ENCODE results near the gene INCENP.

Gene INCENP

DNA sequence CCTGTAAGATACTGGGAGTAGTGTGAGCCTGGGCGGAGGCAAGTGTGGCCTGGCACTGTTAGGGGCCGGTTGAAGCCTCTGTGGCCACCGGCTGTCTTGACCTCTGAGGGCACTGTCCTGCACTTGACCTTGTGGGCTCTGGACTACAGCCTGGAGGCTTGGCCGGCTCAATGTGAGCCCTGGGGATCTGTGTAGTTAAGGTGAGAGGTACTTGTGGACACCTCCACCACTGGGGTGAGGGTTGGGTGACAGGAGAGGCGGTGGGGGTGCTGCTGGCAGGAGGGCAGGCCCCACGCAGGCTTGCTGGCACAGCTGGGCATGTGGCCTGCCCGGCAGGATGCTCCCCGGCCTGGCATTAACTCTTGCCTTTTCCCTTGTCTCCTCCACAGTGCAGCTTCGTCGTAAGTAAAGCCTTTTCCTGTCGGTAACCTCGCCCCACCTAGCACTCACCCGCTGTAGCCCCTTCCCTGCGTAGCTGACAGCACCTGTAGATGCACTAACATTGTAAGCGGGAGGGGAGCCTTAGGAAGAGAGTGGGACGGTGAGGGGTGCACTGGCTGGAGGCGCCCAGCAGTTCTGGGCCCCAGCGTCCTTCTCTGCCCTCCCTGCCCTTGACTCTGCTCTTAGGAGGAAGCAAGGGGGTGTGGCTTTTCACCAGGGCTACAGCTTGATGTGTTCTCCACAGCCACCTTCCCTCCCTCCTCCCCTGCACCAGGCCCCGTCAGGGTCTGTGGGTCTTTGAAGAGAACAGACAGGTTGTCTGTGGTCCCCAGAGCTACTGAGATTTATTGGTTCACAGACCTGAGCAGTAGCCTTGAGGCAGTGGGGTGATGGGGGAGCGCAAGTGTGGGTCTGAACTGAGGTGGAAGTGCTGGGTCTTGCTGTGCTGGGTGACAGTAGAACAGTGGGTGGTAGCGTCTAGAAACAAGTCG is 17.6 kb downstream of the INCENP start:
- DNase-seq (ENCODE audit: low read depth) = no peak

GRCh38 chr11:62142043-62142375 is 18.2 kb downstream of the INCENP start:
- no peak for DNase-seq (ENCODE audit: low read depth)

DNA sequence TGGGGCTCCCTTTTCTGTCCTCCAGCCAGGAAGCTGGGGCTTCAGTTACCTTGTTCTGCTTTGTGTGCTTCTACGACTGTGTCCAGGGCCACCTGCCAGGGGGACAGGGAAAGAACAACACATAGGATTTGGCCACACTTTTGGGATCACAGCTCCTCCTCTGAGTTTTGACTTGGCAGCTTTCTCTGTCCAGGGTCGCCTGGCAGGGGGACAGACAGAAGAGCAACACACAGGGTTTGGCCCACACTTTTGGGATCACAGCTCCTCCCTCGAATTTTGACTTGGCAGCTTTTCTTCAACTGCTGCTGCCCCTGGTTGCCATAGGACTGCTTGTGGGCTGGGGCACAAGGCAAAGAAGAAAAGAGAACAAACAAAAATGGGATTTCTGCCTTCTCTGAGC is 19.1 kb downstream of the INCENP start:
- no peak for DNase-seq (ENCODE audit: low read depth)

DNA sequence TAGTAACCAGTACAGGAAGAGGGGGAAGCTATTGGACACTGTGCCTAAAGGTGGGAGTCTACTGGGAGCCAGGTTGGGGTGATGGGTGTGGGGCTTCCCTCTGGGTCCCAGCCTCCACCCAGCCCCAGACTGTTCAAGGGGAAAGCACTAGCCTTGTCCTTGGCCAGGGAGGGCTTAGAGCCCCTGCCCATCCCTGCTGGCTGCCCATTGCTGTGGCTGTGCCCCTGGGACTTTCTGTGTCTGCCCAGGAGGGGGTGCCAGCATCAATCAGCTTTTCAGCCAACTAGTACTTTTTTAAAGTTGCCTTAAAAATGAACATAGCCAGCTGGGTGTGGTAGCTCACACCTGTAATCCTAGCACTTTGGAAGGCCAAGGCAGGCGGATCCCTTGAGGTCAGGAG is 19.9 kb downstream of the INCENP start:
- no peak for DNase-seq (ENCODE audit: low read depth)

DNA sequence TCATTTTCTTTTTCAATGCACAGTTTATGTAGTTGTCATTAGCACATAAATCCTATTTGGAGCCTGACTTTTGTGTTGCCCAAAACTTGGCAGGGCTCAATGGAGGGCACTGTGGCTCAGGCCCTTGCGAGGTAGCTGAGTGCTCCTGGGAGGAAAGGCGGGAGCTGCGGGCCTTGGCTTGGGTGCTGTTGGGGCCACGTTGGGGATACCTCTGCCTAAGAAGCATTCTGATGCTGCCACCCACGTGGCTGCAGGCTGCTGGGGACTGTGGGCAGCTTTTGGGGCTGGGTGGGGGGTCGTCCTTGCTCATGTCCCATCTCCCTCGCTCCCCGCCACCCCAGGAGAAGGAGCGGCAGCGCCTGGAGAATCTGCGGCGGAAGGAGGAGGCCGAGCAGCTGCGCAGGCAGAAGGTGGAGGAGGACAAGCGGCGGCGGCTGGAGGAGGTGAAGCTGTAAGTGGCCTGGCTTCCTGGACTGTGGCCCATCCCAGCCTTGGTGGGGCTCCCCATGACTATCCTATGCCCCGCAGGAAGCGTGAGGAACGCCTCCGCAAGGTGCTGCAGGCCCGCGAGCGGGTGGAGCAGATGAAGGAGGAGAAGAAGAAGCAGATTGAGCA is 20.9 kb downstream of the INCENP start:
- DNase-seq (ENCODE audit: low read depth) = no peak

DNA sequence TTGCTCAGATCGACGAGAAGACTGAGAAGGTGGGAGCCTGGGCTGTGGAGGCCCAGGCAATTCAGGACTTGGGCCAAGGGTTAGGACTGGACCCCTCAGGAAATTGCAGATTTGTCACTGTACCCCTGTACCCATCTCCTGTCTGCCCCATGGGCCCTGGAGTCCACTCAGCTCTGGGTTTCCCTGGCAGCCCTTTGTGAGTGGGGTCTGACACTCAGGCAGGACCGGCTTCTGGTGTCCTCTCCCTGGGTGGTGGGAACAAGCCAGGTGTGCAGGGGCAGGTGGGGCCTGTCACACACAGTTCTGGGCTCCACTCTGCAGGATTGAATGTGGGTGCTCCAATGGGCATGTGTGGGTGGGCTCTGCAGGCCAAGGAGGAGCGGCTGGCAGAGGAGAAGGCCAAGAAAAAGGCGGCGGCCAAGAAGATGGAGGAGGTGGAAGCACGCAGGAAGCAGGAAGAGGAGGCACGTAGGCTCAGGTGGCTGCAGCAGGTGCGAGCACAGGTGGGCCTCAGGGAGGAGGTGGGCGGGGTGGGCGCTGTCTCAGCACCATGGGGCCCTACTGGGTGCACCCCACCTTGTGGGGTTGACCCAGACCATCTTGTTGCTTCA is 21.6 kb downstream of the INCENP start:
- DNase-seq (ENCODE audit: low read depth) = no peak

DNA sequence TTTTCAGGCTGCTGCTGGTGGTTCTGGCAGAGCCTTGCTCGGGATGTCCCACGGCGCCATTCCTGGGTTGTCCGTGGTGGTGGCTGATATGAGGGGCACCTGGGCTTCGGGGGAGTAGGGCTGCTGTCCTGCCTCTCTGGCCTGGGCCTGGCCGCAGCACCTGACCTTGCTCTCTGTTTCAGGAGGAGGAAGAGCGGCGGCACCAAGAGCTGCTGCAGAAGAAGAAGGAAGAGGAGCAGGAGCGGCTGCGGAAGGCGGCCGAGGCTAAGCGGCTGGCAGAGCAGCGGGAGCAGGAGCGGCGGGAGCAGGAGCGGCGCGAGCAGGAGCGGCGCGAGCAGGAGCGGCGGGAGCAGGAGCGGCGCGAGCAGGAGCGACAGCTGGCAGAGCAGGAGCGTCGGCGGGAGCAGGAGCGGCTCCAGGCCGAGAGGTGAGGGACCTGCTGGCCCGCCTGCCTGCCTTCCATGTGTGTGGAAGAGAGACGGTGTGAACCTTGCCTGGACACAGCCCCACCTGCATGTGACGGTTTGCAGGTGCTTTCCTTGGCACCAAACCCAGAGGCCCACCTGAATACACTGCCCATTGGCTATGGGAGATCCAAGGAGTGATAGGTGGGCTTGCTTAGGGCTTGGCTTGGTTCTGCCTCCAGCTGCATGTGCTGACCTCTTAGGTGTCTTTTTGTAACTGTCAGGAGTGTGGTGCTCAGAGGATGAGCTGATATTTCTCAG is 22.8 kb downstream of the INCENP start:
- DNase-seq (ENCODE audit: low read depth) = no peak

DNA sequence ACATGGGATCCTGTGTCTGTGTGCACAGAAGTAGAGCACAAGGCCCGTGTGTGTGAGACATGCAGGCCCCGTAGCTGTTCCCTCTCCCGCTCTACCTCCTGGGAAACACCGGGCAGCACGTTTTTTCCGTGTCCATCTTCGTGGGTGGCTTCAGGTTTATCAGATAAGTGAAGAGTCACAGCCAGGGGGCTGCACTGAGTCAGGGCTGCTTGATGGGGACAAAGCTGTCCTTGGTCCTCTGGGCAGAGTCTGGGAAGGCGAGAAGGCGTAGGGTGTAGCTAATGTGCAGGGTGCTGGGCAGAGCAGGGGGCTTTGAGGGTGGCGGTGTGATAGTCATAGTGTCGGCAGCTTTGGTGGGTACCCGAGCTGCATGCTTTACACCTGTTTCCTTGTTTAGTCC is 23.7 kb downstream of the INCENP start:
- DNase-seq (ENCODE audit: low read depth) = no peak

- no peak for DNase-seq (ENCODE audit: low read depth)
Measured at GRCh38 chr11:62148271-62148980, 24.6 kb downstream of the INCENP start.

GRCh38 chr11:62149986-62150886 is 26.4 kb downstream of the INCENP start:
- DNase-seq (ENCODE audit: low read depth) = no peak

- no peak for DNase-seq (ENCODE audit: low read depth)
Measured at GRCh38 chr11:62150887-62151736, 27.3 kb downstream of the INCENP start.

- DNase-seq (ENCODE audit: low read depth) = no peak
Measured at GRCh38 chr11:62151737-62152102, 27.9 kb downstream of the INCENP start.

DNA sequence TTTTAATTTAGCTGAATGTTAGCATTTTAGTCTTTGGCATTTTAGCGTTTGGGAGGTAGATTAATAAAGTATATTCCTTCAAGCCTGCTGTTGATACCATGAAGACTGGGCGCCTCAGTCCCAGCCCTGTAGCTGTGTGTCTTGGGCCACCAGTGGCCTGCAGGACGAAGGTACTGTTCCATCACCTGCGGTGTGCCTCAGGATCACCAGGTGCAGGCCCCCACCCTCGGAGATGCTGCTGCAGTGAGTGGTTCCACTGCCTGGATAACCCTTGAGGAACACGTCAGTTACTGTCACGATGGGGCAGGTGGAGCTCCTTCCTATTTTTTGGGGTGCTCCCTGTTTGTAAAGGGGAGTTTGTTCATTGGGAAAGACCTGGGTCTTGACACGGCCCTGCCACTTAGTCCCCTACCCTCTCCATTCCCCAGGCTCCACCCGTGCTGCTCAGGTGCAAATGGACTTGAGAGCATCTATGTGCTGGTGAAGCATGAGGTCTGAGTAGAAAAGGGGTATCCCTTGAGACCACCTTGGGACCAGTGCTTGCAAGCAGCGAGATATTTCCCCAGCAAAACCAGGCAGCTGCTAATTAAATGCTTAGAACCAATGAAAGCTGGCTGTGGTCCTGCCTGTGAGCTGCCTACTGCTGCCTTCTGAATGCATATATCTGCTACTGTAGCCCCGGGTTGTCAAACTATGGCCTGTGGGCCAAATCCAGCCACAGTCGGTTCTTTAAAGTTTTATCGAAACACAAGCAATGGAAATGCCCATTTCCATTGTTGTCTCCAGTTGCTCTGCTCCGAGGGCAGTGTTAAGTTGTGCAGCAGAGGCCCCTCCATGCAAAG is 28.7 kb downstream of the INCENP start:
- no peak for DNase-seq (ENCODE audit: low read depth)

GRCh38 chr11:62153087-62153395 is 29.2 kb downstream of the INCENP start:
- no peak for DNase-seq (ENCODE audit: low read depth)

- no peak for DNase-seq (ENCODE audit: low read depth)
Measured at GRCh38 chr11:62153617-62154016, 29.8 kb downstream of the INCENP start.

GRCh38 chr11:62157603-62158002 is 33.8 kb downstream of the INCENP start:
- no peak for DNase-seq (ENCODE audit: low read depth)

DNA sequence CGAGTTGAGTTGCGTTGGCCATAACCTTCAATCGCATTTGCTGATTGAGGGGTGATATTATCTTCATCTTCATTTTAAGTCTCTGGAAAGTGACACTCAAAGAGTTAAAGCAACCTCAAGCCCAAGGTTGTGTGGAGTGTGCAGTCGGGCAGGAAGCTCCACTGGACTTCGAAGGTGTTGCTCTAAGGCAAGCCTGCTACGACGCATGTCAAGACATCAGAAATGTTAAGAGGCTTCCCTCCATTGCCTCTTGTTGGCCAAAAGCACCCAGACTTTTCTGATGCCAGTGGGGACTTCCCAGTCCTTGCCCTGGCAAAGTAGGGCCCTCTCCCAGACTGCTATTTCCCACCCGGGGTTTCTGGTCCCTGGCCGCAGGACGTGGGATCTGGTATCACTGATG is 42.6 kb downstream of the INCENP start:
- DNase-seq (ENCODE audit: low read depth) = no peak

DNA sequence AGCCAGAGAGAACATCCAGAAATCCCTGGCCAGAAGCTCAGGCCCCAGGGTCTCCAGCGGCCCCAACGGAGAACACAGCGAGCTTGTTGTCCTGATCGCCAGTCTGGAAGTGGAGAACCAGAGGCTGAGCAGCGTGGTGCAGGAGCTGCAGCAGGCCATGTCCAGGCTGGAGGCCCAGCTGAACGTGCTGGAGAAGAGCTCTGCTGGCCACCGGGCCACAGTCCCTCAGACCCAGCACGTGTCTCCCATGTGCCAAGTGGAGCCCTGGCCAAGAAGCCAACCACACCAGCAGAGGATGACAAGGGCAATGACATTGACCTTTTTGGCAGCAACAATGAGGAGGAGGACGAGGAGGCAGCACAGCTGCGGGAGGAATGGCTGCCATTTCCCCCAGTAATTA is 45.6 kb downstream of the INCENP start:
- DNase-seq (ENCODE audit: low read depth) = no peak

GRCh38 chr11:62169935-62170334 is 46.1 kb downstream of the INCENP start:
- DNase-seq (ENCODE audit: low read depth) = no peak

All from GM04504 (cell line).